VCaP (cell line): ENCODE results near the gene CHD9NB.
A peak's percentile ranks its signal among the peaks of the same experiment; 100 is the strongest.

ENCODE experiments used
- H3K27ac ChIP-seq: fragments of 450-650 bp; 2 replicates; pipeline ENCODE4 v1.5.1; 2017
- CTCF ChIP-seq: fragments of 450-650 bp; conservative IDR thresholded peaks from 2 replicates; pipeline ENCODE4 v1.5.1; 2017; ENCODE audit warnings: mild to moderate bottlenecking, moderate library complexity

The CHD9NB gene

GRCh38 chr16:53052519-53053501 lies at the start of gene CHD9NB:
Gene CHD9NB, minus strand, starts transcription at chr16:53052897. Its CDS starts 8,739 bp downstream, at chr16:53044158.
- no peak within 1 kb of the TSS for H3K27ac ChIP-seq
- no peak for TF ChIP-seq CTCF

DNA sequence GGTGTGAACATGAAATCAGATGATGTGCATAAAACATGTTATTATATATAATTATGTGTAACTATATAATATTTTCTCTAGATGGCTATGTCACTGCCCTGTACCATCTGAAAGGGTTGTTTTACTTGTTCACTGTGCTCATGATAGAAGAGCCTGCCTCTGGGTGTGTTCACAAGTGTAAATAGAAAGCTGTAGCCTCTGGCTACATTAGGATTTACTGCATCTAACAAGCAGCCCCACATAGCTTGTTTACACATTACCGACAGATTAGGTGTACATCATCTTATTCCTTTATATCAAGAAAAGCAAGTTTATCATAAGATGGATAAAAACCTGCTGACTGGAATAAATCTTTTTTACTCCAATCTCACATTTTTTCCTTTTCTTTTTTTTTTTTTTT lies 48.2 kb upstream of the CHD9NB start:
- TF ChIP-seq CTCF: no peak
- H3K27ac ChIP-seq: peak overlapping the region; percentile 83

- H3K27ac ChIP-seq: peak overlapping the region; percentile 83
- TF ChIP-seq CTCF: no peak
Observed at GRCh38 chr16:53100131-53100748, 47.5 kb upstream of the CHD9NB start.

GRCh38 chr16:53099318-53100130 lies 46.8 kb upstream of the CHD9NB start:
- no peak for TF ChIP-seq CTCF

DNA sequence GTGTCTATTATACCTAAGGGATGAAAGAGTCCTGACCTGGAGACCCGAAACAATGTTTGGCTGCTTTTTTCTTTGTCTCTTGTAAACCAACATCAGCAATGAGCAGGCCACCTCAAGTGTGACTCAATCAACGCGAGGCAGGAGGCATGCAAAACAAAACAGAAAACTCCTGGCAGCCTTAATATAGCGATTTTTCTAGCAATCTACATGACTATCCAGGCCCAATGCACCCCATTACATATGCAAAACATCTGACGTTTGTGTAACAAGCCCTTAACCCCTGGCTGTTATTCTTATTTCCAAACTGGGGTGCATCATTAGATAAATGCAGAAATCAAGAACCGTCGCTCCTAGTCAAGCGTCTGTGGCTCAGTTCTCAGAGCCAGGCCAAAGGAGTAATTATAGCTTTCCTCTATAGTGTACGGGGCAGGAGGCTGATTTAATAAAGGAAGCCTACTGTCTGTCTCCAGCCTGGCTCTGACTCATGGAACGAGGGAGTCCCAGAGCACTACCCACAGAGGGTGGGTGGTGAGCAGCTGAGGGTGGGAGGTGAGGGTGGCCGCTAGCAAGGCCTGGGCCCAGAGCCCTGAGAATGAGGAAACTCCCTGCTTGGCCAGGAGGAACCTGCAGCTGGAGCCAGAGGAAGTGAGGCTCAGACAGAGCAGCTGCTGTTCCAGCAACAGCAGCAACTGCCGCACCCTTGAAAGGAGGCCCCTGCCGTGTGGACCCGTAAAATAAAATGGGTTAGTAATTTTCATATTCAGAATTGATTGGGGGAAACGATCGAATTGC lies 46.0 kb upstream of the CHD9NB start:
- TF ChIP-seq CTCF: no peak
- H3K27ac ChIP-seq: peak overlapping the region; percentile 83

More at GRCh38 chr16:53099318-53100130, 46.8 kb upstream of the CHD9NB start:
- H3K27ac ChIP-seq: peak overlapping the region; percentile 83

DNA sequence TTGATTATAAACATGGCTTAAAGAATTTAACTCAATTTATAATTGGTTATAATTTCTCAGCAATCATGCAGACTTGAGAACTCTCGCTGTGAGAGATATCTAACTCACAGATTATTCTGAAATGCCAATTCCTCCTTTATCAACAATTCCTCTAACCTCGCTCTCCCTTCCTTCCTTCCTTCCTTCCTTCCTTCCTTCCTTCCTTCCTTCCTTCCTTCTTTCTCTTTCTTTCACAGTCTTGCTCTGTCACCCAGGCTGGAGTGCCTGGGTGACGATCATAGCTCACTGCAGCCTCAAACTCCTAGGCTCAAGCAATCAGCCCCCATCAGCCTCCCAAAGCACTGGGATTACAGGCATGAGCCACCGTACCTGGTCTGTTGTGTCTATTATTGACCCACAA lies 44.5 kb upstream of the CHD9NB start:
- no peak for TF ChIP-seq CTCF
- H3K27ac ChIP-seq: no peak overlapping the region
